GM18907 (cell line): ENCODE measurements around the gene NAPA.

Experiments
- ATAC-seq: cut with Tn5 transposase; IDR thresholded peaks from one replicate; pipeline ENCODE4 v1.9.1; 2021; ENCODE audit warnings: mild to moderate bottlenecking, moderate library complexity; ENCODE audit not compliant: unreplicated experiment

The NAPA gene

DNA sequence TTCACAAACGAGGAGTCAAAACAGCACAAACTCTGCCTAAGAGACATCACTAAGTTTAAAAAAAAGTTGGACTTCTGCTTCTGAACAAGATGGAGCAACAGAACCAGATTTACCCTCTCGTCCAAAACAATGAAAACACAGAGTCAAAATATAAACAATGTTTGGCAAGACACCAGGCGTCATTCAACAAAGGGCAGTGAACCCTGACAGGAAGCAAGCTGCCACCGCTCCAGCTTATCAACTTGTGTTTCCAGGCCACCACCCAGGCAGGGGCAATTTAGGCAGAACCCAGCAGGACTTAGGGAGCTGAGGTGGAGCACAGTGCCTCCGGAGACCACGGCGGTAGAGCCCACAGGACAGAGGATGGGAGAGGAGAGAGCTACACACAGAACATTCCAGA is 8.6 kb upstream of the NAPA start:
- no peak for ATAC-seq

GRCh38 chr19:47521473-47522180 is 6.8 kb upstream of the NAPA start:
- no peak for ATAC-seq

DNA sequence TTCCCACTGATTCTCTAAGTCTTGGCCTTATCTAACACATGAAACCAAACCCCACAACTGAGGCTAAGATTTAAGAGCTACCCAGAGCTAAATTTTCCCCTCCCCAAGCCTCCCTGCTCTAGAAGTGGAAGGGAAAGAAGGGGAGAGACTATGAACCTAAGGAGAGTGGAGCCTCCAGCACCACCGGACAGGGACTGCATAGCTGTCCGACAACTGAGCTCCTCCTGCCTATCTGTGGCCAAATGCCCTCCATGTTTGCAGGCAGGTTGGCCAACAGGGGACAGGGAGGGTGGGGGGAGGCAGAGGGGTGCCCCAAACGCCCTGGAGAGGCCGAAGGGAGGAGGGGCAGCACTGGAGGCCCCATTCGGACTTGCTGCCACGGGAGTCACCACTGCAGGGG is 6.0 kb upstream of the NAPA start:
- ATAC-seq = no peak

- no peak for ATAC-seq
These were observed 5.5 kb upstream of the NAPA start for GRCh38 chr19:47520343-47520806.

DNA sequence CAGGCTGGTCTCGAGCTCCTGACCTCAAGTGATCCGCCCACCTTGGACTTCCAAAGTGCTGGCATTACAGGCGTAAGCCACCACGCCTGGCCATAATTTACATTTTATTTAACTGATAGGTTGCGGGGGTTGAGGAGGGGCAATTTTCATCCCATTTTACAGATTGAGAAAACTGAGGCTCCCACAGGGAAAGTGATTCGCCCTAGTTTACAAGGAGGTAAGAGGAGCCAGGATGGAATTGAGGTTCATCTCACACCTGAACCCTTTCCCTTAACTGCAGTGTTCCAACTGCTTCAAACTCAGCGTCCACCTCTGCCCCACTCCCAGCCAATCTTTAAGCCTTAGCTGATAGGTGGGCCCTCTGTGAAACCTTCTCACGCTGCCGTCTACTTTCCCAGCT is 4.0 kb upstream of the NAPA start:
- no peak for ATAC-seq

DNA sequence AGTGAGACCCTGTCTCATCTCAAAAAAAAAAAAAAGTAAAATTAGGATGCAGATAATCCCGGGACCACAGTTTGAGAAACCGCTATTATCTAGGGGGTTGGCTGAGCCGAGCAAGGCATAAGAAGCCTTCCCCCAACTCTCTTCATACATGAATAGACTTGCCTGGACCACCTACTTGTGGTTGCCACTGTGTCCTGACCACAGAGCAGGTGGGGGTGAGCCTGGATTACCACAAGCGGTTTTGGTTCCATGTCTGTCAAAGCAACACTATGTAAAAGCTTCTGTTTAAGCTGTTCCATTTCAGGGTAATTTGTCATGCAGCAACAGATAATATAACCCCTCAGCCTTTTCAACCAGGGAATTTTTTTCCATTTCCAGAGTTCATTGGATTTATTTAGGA is 3.3 kb upstream of the NAPA start:
- peak; percentile 22 for ATAC-seq

- ATAC-seq = peak; percentile 0
These were observed 553 bp downstream of the NAPA start for GRCh38 chr19:47514151-47514868.

DNA sequence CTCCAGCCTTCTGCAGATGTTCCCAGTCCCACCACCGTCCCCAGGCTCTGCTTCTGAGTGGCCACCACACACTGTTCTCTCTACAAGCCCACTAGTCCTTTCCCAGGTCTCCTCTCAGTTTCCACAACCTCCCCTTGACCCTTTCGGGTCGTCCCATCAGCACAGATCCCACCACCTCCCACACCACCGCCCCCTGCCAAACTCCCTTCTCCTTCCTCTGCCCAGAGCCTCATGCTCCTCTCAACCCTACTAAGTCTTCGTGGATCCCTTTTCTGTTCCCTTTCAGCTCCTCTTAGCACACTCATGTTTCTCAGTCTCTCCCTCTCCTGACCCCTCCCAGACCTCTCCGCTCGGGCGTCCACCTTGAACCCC is 1.9 kb downstream of the NAPA start:
- ATAC-seq = no peak

DNA sequence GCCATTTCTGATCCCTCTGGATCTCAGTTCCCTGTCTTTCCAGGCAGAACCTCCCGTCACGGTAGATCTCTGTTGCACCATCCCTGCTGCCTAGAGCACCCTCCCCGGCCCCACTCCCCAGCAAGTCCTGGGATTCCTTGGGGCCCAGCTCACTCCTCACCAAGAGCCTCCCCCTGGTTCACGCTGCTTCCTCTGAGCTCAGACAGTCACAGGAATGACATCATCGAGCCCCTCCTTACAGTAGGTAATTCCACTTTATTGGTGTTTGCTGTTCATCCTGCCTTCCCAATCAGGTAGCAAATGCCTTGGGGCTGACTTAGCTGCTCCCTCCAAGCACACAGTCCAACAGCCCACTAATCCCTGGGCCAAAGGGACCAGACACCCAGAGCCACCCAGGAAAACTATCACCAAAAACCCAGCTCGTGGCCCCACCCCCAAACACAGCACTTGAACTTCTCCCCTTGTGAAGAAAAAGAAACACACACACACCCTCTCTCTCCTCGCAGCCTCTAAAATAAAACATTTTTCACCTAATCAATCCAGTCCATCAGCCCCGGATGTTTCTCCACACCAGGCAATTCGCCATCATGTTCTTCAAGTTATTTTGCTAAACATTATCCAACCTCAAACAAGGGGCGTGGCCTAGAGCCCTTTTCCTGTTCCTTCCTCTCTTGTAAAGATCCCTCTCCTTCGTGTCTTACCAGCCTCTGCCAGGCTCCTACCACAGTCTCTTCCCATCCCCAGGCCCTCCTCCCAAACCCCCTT is 2.5 kb downstream of the NAPA start:
- no peak for ATAC-seq

- no peak for ATAC-seq
These were observed 3.2 kb downstream of the NAPA start for GRCh38 chr19:47511681-47512080.

GRCh38 chr19:47511128-47511517 is 3.7 kb downstream of the NAPA start:
- ATAC-seq = no peak

DNA sequence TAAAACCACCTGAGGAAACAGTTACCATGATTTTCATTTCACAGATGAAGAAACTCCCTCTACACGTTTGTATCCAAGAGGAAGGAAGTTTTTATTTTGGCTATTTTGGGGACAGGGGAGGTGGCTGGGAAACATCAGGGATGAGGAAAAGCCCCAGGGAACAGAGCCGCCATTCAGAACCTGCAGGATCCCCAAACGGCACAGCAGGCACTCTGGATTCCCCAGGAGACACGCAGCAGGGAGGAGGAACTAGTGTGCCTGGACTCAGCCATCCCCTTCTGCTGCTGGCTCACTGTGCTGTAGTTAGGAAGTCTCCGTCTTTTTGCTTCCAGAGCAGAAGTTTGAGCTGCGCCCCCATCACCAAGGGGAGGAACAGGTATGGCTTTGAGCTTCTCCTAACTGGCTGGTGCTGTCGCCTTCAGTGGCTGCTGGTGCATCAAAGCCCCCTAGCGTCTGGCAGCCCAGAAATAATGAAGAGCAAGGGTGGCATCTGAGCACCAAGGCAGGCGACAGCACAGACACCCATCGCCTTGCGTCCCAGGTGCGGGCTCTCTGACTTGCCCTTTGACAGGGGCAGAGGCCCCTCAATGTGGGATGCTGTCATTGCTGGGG is 4.2 kb downstream of the NAPA start:
- ATAC-seq = no peak

- no peak for ATAC-seq
These were observed 4.9 kb downstream of the NAPA start for GRCh38 chr19:47509973-47510372.

DNA sequence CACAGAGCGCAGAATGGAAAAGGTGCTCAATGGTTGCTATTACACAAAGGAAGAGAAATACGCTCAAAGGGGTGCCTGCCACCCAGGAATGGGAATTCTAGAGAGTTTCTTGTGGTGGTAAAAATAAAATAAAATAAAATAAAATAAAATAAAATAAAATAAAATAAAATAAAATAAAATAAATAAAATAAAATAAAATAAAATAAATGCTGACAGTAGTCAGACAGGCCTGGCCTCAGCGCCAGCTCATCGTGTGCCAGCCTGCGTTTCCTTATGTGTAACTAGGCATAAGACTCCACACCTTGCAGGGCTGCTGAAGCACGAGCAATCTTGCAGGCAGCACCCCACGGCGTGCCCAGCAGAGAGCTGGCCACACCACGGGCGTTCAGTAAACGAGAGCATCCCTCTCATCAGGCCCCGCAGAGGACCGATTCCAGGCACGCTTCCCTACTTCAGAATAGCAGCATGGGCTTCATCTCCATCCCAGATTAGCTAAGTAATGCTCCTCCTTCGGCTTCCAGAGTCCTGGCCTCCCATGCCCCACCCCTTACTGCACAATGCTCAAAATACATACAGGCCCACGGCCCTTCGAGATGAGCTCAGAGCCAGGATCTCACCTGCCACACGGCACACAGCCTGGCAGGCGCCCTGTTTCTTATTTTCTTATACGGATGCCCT is 5.6 kb downstream of the NAPA start:
- ATAC-seq = no peak

- no peak for ATAC-seq
These were observed 6.1 kb downstream of the NAPA start for GRCh38 chr19:47508721-47509120.

DNA sequence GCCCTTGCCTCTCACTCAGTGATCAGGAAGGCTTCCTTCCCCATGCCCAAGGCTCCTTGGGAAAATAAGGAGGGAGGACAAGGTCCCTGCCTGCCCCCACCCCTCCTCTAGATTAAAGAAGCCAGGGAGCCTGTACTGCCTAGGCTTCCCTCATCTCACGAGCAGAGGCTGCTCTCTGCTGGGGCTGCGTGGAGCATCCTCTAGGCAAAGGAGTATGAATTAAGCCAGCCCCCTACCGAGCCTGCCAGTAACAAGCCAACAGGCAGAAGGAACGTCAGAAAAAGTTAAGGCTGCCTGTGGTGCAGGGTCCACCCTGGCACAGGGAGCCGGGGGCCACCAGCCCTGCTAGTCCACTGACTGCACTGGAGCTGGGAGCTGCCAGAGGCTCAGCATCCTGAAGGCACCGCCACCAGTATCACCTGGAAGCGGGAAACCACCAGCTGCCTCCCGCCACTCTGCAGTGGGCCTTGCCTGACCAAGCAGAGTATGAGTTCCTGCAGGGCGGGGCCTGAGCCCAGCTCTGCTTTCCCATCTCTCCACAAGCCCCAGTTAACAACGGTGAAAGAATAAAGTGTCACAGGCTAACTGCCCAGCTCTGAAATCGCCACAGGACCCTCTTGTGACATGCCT is 6.8 kb downstream of the NAPA start:
- no peak for ATAC-seq

GRCh38 chr19:47507012-47507411 is 7.9 kb downstream of the NAPA start:
- no peak for ATAC-seq

DNA sequence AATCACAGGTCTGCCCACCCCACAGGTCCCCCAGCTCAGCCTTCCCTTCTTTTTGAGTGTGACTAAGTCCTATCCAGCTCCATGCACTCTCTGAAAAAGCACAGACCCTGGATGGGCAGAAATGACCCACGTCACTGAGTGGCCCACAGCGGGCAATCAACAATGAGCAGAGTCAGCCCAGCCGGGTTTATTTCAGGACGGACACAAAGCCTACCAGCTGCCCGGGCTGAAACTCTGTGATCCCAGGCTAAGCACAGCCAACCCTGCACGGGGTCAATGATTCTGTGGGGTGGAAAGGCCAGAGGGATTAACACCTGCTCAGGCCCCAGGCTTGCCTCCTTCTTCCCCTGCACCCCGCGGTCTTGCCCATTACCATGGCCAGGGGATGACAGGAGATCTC is 8.4 kb downstream of the NAPA start:
- ATAC-seq = no peak

DNA sequence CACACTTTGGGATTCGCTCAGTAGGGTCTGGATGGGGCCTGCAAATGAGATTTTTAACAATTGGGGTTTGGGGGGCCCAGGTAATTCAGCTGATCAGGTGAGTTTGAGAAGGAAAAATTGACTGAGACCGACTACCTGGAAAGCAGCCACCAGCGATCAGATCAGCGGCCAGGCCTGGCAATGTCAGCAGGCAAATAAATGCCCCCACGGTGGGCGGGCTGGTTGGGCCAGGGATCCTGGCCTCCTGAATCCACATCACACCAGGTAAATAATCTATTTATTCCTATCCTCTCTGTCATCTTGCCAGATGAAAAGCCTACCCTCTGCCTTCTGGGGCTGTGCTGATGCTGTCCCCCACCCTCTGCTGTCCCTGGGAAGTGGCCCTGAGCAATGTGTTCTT is 9.4 kb downstream of the NAPA start:
- ATAC-seq = no peak

DNA sequence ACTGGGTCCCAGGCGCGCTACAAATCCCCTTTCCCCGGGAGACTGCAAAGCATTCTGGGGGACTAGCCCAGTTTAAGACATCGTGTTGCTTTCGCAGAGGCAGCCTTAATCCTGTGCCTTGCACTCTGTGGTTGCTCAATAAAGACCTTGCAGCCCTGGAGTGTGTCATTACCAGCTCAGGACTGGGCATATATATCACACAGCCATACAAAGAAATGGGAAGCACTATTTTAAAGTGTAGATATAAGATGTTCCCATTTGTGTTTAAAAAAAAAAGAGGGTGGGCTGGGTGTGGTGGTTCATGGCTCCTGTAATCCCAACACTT is 11.1 kb downstream of the NAPA start:
- ATAC-seq = no peak
